Activated CD4-positive, alpha-beta T cell treated with anti-CD3 and anti-CD28 coated beads, Interleukin-2, amount 10 ng/mL, durations not matched to agents 7 days and 5 days (primary cell): Measurements from ENCODE around the gene GLI2. TPM values are rescaled to one million over a fixed set of nuclear protein-coding genes. Genes with fewer than 3 reads are reported as not detected.
A peak's percentile ranks its signal among the peaks of the same experiment; 100 is the strongest.

Experiments
- CTCF ChIA-PET: fragments of 350-600 bp; sonication (Branson Sonifier 250); formaldehyde crosslinking; loops from one replicate; lab custom pipeline; 2021; ENCODE audit warnings: antibody characterized with exemption; lab: Charles Lee
- POLR2A ChIA-PET: fragments of 350-600 bp; sonication (Branson Sonifier 250); formaldehyde crosslinking; loops from one replicate; lab custom pipeline; 2021; ENCODE audit warnings: antibody characterized with exemption; lab: Charles Lee
- DNase-seq: peaks from one replicate; pipeline ENCODE4 v3.0.0-alpha.2; 2020
- H3K27ac Mint-ChIP-seq: one replicate; pipeline ENCODE4 v1.8.0; 2021; ENCODE audit warnings: mild to moderate bottlenecking, moderate library complexity, mixed read lengths
- H3K27me3 Mint-ChIP-seq: one replicate; pipeline ENCODE4 v1.8.0; 2021; ENCODE audit warnings: mixed read lengths
- H3K36me3 Mint-ChIP-seq: one replicate; pipeline ENCODE4 v1.8.0; 2021; ENCODE audit warnings: low read depth, mixed read lengths
- H3K4me1 Mint-ChIP-seq: one replicate; pipeline ENCODE4 v1.8.0; 2021; ENCODE audit warnings: mixed read lengths
- H3K4me3 Mint-ChIP-seq: one replicate; pipeline ENCODE4 v1.8.0; 2021; ENCODE audit warnings: mild to moderate bottlenecking, moderate library complexity, mixed read lengths
- H3K9me3 Mint-ChIP-seq: one replicate; pipeline ENCODE4 v1.8.0; 2021; ENCODE audit warnings: mixed read lengths
- total RNA-seq, 2 experiments: library from RNA; stranded (reverse); gene quantifications; one replicate each; pipeline ENCODE4 v1.2.3, GENCODE V29; 2021

Gene GLI2
- total RNA-seq, 2 experiments from 2014 or later = 0.07 to 0.12 TPM

GRCh38 chr2:120716641-120717585 lies 18.8 kb upstream of the GLI2 start:
- CTCF ChIA-PET = no interaction called here
- DNase-seq = no peak

GRCh38 chr2:120719491-120719890 lies 16.2 kb upstream of the GLI2 start:
- ChIA-PET POLR2A (no interaction called here), CTCF (no interaction called here)
- Mint-ChIP-seq H3K27me3 (peaks cover 10% of the 10 kb centered on the region), H3K36me3 (no peaks in the 10 kb centered on the region), H3K4me3 (no peak overlapping the region), H3K9me3 (no peaks in the 10 kb centered on the region), H3K27ac (no peak overlapping the region), H3K4me1 (no peaks in the 10 kb centered on the region)
- DNase-seq = no peak

More at GRCh38 chr2:120716641-120717585, 18.8 kb upstream of the GLI2 start:
- H3K36me3 Mint-ChIP-seq = no peaks in the 10 kb centered on the region
- peaks cover 6% of the 10 kb centered on the region for H3K4me1 Mint-ChIP-seq
- POLR2A ChIA-PET = interaction anchor here (0.7 kb wide), 1 partner anchor 541 kb away, joined by 6 read pairs; no protein-coding TSS in a partner anchor
- peaks cover 15% of the 10 kb centered on the region for H3K27me3 Mint-ChIP-seq
- H3K4me3 Mint-ChIP-seq = no peak overlapping the region
- H3K9me3 Mint-ChIP-seq = no peaks in the 10 kb centered on the region
- no peak overlapping the region for H3K27ac Mint-ChIP-seq

DNA sequence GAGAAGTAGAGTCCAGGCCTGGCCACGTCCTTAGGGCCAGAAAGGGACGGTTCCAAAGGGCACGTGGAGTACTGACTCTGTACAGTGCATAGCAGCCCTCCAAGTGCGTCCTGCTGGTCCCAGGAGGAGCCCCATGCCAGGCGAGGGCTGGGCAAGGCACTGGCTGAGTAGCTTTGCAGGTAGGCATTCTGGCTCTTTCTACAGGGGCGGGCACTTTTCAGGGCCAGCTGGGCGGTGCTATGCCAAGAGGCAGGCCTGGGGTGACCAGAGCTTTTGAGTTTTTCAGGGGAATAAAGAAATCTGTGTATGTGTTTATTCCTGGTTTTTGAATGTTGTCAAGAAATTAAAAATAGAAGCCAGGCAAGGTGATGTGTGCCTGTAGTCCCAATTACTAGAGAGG lies 15.4 kb upstream of the GLI2 start:
- ChIA-PET POLR2A (no interaction called here), CTCF (interaction anchor here (0.7 kb wide), 1 partner anchor 359 kb away, joined by 3 read pairs; no protein-coding TSS in a partner anchor)
- H3K27ac Mint-ChIP-seq = no peak overlapping the region
- no peak overlapping the region for H3K4me3 Mint-ChIP-seq
- H3K9me3 Mint-ChIP-seq = no peaks in the 10 kb centered on the region
- H3K36me3 Mint-ChIP-seq = no peaks in the 10 kb centered on the region
- no peak for DNase-seq
- peaks cover 17% of the 10 kb centered on the region for H3K27me3 Mint-ChIP-seq
- H3K4me1 Mint-ChIP-seq = no peaks in the 10 kb centered on the region

DNA sequence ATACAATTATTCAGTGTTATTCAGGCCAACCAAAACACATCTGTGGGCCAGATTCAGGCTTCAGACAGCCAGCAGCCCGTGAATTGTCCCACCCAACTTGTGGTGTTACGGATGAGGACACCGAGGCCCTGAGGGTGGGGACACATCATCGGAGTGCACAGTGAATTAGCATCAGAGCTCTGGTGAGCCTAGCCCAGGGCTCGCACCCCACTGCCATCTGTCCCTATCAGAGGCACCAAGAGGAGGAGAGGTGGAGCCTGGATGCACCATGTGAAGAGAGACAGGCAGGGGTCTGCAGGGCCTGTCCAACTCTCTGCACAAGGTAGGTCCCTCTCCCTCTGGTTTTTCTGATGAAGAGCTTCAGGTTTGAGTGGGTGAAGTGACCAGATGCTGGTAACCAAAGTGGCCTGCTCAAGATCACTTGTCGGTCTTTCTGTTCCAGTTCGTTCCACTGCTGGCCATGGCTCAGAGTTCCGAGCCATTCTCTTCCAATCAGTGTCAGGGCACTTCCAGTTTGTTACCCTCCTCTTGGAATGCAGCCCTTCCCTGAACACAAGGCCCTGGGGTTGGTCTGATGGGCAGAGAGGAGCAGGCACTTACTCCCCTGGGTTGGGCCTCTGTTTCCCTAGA lies 14.8 kb upstream of the GLI2 start:
- Mint-ChIP-seq H3K36me3 (no peaks in the 10 kb centered on the region), H3K9me3 (no peaks in the 10 kb centered on the region), H3K4me3 (no peak overlapping the region), H3K4me1 (no peaks in the 10 kb centered on the region), H3K27ac (no peak overlapping the region), H3K27me3 (peaks cover 17% of the 10 kb centered on the region)
- DNase-seq = no peak
- CTCF ChIA-PET = interaction anchor here (0.7 kb wide), 1 partner anchor 359 kb away, joined by 3 read pairs; no protein-coding TSS in a partner anchor
- POLR2A ChIA-PET = no interaction called here

GRCh38 chr2:120722246-120722567 lies 13.5 kb upstream of the GLI2 start:
- Mint-ChIP-seq H3K27ac (no peak overlapping the region), H3K9me3 (no peaks in the 10 kb centered on the region), H3K4me1 (no peaks in the 10 kb centered on the region), H3K36me3 (no peaks in the 10 kb centered on the region), H3K4me3 (no peak overlapping the region), H3K27me3 (peaks cover 19% of the 10 kb centered on the region)
- no peak for DNase-seq
- CTCF ChIA-PET = no interaction called here
- POLR2A ChIA-PET = no interaction called here

- H3K4me1 Mint-ChIP-seq = no peaks in the 10 kb centered on the region
- peaks cover 21% of the 10 kb centered on the region for H3K27me3 Mint-ChIP-seq
- H3K9me3 Mint-ChIP-seq = no peaks in the 10 kb centered on the region
- no peak for DNase-seq
- ChIA-PET POLR2A (no interaction called here), CTCF (no interaction called here)
- H3K4me3 Mint-ChIP-seq = no peak overlapping the region
- H3K36me3 Mint-ChIP-seq = no peaks in the 10 kb centered on the region
- H3K27ac Mint-ChIP-seq = no peak overlapping the region
Measured at GRCh38 chr2:120722568-120723421, 12.9 kb upstream of the GLI2 start.

- H3K27me3 Mint-ChIP-seq = peaks cover 21% of the 10 kb centered on the region
- ChIA-PET POLR2A (interaction anchor here (0.6 kb wide), 1 partner anchor 10 kb away, joined by 5 read pairs; no protein-coding TSS in a partner anchor), CTCF (no interaction called here)
- H3K27ac Mint-ChIP-seq = no peak overlapping the region
- no peaks in the 10 kb centered on the region for H3K4me1 Mint-ChIP-seq
- H3K4me3 Mint-ChIP-seq = no peak overlapping the region
- no peaks in the 10 kb centered on the region for H3K9me3 Mint-ChIP-seq
- no peaks in the 10 kb centered on the region for H3K36me3 Mint-ChIP-seq
- no peak for DNase-seq
Measured at GRCh38 chr2:120726245-120726644, 9.4 kb upstream of the GLI2 start.

- Mint-ChIP-seq H3K36me3 (no peaks in the 10 kb centered on the region), H3K27ac (no peak overlapping the region), H3K9me3 (no peaks in the 10 kb centered on the region), H3K4me1 (peaks cover 14% of the 10 kb centered on the region), H3K4me3 (no peak overlapping the region), H3K27me3 (peaks cover 34% of the 10 kb centered on the region)
- DNase-seq = no peak
- ChIA-PET CTCF (no interaction called here), POLR2A (no interaction called here)
Measured at GRCh38 chr2:120729406-120730399, 6.0 kb upstream of the GLI2 start.

DNA sequence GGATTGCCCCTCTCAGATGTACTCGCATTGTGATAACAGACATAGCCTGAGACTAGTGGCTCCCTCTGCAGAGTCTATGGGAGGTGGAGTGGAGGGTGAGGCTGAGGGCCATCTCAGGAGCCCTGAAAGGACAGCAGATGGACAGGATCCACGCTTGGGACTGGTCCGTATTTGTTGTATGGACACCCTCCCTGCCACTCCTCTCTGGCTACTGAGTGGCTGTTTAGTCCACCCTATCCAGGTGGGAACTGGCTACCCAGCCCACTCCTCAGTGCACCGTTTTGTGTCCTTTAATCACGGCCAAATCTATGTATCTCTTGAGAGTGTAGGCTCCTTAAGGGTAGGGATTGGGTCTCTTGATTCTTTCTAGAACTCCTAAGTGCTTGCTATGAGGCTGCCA lies 4.5 kb upstream of the GLI2 start:
- DNase-seq = no peak
- peaks cover 14% of the 10 kb centered on the region for H3K4me1 Mint-ChIP-seq
- no peaks in the 10 kb centered on the region for H3K9me3 Mint-ChIP-seq
- no peak overlapping the region for H3K27ac Mint-ChIP-seq
- H3K4me3 Mint-ChIP-seq = no peak overlapping the region
- H3K27me3 Mint-ChIP-seq = peaks cover 29% of the 10 kb centered on the region
- ChIA-PET CTCF (no interaction called here), POLR2A (no interaction called here)
- H3K36me3 Mint-ChIP-seq = no peaks in the 10 kb centered on the region

GRCh38 chr2:120732506-120733237 lies 3.0 kb upstream of the GLI2 start:
- H3K27ac Mint-ChIP-seq = peak overlapping the region; percentile 6
- ChIA-PET POLR2A (no interaction called here), CTCF (interaction anchor here (0.6 to 1.5 kb wide), 2 partner anchors 10 to 84 kb away, joined by 3 to 5 read pairs; no protein-coding TSS in a partner anchor)
- H3K36me3 Mint-ChIP-seq = no peaks in the 10 kb centered on the region
- H3K27me3 Mint-ChIP-seq = peaks cover 41% of the 10 kb centered on the region
- DNase-seq = no peak
- H3K4me3 Mint-ChIP-seq = no peak overlapping the region
- H3K4me1 Mint-ChIP-seq = peaks cover 20% of the 10 kb centered on the region
- H3K9me3 Mint-ChIP-seq = no peaks in the 10 kb centered on the region

- DNase-seq = no peak
- CTCF ChIA-PET = no interaction called here
- Mint-ChIP-seq H3K27ac (no peak overlapping the region), H3K36me3 (no peaks in the 10 kb centered on the region), H3K4me3 (no peak overlapping the region), H3K4me1 (peaks cover 20% of the 10 kb centered on the region), H3K27me3 (peaks cover 47% of the 10 kb centered on the region), H3K9me3 (no peaks in the 10 kb centered on the region)
- POLR2A ChIA-PET = no interaction called here
Measured at GRCh38 chr2:120733238-120733932, 2.3 kb upstream of the GLI2 start.
